Measurements from ENCODE around the gene PCK1.
"Not testable (repeated sequence)": the region's sequence is repeated elsewhere in the genome, so short reads cannot be mapped to it uniquely, and the experiment has no call there.

PCK1 gene

GRCh38 chr20:57560554-57561355 lies at the start of gene PCK1:
TSS of gene PCK1 (plus strand) at chr20:57561110. CDS start at chr20:57561412, 302 bp downstream.
- no peak for DNase-seq (ENCODE audit: low read depth)

- not testable (repeated sequence) for DNase-seq (ENCODE audit: low read depth)
Observed at GRCh38 chr20:57511709-57512108, 49.2 kb upstream of the PCK1 start.

GRCh38 chr20:57512432-57512831 lies 48.5 kb upstream of the PCK1 start:
- no peak for DNase-seq (ENCODE audit: low read depth)

DNA sequence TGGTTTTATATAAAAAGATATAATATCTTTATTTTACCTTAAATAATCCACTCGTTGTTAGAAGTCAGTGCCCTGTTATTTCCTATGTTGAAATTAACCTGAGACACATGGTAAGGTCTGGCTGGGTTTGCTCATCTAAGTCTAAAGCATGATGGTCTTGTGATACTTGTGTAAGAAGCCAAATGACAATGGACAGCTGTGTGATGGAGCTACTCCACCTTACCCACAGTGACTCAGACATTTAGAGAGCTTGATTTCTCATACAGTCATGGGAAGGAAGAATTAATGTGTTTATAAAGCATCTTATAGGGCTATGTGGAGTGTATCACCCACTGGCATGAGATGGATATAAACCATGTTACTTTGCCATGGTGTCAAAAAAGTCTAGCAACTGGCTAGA lies 47.7 kb upstream of the PCK1 start:
- no peak for DNase-seq (ENCODE audit: low read depth)

DNA sequence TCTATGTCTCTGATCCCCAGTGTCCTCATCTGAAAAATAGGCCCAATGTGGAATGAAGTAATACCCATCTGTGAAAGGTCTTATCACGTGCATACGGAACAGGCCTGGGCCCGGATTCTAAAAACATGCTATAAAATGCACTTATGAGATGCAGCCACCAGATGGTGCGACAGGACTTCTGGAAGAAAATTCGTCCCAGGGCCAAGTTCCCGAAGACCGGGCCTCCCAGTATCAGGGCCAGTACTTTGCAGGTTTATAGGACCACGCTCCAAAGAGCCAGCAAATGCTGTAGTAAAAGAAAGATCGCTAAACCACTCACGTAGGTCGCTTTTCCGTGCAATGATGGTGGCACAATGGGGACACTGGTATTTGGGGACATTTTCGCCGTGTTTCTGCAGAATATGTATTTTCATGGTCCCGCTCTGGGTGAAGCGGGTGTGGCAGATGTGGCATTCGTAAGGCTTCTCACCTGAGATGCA lies 46.6 kb upstream of the PCK1 start:
- no peak for DNase-seq (ENCODE audit: low read depth)

GRCh38 chr20:57517904-57518303 lies 43.0 kb upstream of the PCK1 start:
- DNase-seq (ENCODE audit: low read depth), result no peak

- no peak for DNase-seq (ENCODE audit: low read depth)
Observed at GRCh38 chr20:57522380-57523140, 38.4 kb upstream of the PCK1 start.

DNA sequence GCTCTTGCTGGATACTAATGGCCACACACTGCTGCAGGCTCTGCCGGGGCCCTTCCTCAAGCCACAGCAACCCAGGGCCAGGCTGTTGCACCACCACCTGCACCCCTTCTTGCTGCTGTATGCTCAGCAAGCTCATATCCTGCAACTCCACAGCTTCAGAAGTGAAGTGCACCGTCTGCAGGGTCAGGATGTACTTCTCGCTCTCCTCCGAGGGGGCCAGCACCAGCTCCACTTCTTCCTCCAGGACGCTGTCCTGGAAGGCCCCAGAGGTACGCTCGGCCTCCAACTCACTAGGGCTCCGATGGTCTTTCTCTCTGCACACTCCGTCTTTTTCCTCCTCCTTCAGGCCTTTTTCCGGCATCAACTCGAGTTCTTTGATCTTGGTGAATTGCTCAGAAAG lies 37.1 kb upstream of the PCK1 start:
- DNase-seq (ENCODE audit: low read depth), result no peak

DNA sequence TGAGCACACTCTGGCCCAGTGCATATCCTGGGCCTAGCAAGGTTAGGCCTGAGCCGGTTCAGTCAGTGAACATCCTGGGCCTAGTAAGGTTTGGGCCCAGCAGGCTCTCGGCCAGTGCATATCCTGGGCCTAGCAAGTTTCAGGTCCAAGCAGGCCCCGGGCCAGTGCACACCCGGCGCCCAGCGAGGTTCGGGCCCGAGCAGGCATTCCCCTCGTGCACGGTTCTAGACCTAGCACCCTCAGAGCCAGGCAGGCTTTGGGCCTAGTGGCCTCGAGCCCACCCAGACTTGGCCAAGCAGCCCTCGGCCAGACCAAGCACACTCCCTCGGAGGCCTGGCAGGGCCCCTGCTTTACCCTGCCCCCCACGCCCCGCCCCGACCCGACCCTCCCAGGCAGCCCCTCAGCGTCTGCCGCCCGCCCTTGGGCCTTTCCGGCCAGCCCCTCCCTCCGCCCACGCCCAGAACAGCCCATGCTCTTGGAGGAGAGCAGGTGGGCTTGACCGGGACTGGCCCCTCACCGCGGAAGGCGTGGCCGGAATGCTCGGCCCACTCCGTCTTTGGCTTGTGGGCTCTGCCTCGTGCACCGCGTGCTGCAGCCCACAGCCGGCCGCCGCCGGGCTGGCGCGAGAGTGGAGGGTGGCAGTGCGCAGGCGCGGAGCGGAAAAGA lies 36.3 kb upstream of the PCK1 start, which contains the start of gene CTCFL:
Gene CTCFL, minus strand, starts transcription at position 630 of the 666 bp plus-strand sequence. CDS start 935 bp downstream, outside the sequence.
- DNase-seq (ENCODE audit: low read depth), result no peak

DNA sequence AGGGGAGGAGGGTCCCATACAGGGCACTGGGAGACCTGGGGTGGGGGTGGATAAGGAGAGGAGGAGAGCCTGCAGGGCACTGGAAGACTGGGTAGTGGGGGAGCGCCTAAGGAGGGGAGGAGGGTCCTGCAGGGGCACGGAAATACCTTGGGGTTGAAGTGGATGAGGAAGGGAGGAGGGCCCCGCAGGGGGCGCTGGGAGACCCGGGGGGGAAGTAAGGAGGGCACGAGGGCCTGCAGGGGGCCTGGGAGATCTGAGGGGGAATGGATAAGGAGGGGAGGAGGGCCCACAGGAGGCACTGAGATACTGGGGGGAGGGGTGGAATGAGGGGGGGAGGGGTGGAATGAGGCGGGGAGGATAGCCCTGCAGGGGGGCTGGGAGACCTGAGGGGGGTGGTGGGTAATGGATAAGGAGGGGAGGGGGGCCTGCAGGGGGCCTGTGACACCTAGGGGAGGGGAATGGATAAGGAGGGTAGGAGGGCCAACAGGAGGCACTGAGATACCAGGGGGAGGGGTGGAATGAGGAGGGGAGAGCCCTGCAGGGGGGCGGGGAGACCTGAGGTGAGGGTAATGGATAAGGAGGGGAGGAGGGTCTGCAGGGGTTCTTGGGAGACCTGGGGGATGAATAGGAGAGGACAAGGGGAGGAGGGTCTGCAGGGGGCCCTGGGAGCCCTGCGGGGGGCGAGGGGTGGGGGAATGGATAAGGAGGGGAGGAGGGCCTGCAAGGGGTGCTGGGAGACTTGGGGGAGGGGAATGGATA lies 35.4 kb upstream of the PCK1 start:
- DNase-seq (ENCODE audit: low read depth), result no peak

DNA sequence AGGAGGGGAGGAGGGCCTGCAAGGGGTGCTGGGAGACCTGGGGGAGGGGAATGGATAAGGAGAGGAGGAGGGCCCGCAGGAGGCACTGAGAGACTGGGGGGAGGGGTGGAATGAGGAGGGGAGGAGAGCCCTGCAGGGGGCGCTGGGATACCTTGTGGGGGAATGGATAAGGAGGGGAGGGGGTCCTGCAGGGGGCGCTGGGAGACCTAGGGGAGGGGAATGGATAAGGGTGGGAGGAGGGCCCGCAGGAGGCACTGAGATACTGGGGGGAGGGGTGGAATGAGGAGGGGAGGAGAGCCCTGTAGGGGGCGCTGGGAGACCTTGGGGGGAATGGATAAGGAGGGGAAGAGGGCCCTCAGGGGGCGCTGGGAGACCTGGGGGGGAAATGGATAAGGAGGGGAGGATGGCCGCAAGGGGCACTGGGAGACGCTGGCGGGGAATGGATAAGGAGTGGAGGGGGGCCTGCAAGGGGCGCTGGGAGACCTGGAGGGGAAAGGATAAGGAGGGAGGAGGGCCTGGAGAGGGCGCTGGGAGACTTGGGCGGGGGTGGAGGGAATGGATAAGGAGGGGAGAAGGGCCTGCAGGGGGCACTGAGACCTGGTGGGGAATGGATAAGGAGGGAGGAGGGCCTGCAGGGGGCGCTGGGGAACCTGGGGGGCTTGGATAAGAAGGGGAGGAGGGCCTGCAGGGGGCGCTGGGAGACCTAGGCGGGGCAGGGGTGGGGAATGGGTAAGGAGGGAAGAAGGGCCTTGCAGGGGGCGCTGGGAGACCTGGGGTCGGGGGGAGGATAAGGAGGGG lies 34.6 kb upstream of the PCK1 start:
- no peak for DNase-seq (ENCODE audit: low read depth)

GRCh38 chr20:57526885-57527460 lies 33.9 kb upstream of the PCK1 start:
- no peak for DNase-seq (ENCODE audit: low read depth)

DNA sequence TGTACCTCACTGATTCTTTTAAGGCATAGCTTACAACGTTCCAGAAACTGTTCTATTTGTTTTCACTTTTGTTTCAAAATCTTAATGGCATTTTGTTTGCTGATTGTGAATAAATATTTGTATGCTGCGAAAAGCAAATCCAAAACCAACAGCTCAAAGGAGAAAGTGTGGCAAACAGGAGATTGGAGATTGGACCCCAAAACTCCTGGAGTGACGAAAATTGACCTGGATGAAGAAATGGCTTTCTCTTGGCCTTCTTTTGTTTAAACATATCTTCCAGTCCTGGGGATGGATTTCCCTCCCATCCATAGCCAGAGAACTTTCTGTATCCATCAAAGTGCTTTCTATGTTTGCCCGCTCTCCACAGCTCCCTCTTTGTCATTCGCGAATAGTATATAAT lies 33.2 kb upstream of the PCK1 start:
- no peak for DNase-seq (ENCODE audit: low read depth)

DNA sequence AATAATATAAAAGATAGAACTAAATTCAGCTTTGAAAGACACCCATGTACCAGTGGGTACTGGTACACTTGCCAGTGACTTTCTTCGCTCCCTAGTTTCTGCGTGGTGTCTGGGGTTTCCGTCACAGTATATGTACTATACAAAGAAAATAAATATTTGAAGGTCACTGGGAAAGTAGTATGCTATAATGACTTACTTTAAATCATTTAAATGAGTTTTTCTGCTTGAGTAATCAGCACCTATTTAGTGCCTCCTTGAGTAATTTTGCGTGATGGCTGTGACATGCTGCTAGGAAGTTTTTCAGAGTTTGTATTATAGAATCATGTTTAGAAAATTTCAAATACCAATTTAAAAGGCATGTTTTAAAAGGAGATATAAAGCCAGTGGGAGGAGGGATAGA lies 32.8 kb upstream of the PCK1 start:
- no peak for DNase-seq (ENCODE audit: low read depth)

DNA sequence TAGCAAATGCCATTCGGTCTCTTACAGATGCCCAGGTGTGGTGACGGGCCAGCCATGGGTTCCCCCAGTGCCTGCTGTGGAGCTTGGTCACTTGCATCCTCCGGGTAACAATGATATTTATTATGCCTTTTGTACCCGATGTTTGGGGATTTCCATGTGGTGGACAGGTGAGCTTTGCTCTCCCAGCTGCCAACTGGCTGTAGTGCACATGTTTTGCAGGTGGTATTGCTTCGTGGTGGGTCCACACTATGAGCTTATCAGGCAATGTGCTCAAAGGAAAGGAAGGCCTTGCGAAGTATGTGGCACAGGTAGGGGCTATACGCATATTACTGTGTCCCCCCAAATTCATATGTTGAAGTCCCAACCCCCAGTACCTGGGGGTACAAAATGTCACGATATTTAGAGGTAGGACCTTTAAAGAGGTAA lies 31.7 kb upstream of the PCK1 start:
- DNase-seq (ENCODE audit: low read depth), result no peak

DNA sequence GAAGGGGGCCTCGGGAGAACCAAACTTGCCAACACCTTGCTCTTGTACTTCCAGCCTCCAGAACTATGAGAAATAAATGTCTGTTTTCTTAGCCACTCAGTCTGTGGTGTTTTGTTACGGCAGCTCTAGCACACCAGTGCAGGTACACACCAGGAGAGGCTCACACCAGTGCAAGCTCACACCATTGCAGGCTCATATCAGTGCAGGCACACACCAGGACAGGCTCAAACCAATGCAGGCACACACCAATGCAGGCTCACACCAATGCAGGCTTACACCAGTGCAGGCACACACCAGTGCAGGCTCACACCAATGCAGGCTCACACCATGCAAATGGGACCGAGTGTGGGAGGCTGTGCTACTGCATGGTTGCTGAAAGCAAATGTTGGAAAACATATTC lies 31.1 kb upstream of the PCK1 start:
- no peak for DNase-seq (ENCODE audit: low read depth)

DNA sequence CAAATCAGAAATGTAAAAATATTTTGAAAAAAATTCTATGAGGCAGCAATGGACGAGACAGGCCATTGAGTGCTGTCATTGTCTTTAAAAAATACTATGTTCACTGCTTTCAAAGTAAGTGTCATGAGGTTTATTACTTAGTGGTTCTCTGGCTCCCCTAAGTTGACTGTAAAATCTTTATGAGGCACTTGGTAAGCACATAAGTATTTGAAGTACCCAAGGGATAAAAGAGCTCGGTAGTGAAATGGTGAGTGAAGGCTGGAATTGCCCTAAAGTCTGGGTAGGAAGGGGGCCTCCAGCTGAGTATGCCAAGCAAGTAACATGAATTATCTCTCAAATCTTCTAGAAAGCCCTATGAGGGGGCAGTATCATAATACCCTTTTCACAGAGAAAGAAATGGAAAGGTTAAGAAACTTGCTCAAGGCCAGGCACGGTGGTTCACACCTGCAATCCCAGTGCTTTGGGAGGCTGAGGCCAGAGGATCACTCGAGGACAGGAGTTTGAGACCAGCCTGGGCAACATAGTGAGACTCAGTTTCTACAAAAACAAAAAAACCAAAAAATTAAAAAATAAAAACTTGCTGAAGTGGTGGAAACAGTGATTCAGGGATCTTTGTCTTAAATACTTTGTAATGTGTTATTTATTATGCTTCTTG lies 30.5 kb upstream of the PCK1 start:
- DNase-seq (ENCODE audit: low read depth), result no peak

- no peak for DNase-seq (ENCODE audit: low read depth)
Observed at GRCh38 chr20:57532104-57532503, 28.8 kb upstream of the PCK1 start.

GRCh38 chr20:57535297-57535696 lies 25.6 kb upstream of the PCK1 start:
- DNase-seq (ENCODE audit: low read depth), result no peak

GRCh38 chr20:57536120-57536708 lies 24.7 kb upstream of the PCK1 start:
- no peak for DNase-seq (ENCODE audit: low read depth)

Measured in non-pigmented ciliary epithelial cell (primary cell).